Kidney epithelial cell (primary cell): ENCODE measurements around the gene ATXN7. TPM values are rescaled to one million over a fixed set of nuclear protein-coding genes. Genes with fewer than 3 reads are reported as not detected.
A peak's percentile ranks its signal among the peaks of the same experiment; 100 is the strongest.

Experiments
- DNase-seq: peaks from one replicate; pipeline ENCODE4 v3.0.0-alpha.2; 2010; ENCODE audit warnings: low read depth
- H3K27me3 ChIP-seq: 2 replicates; pipeline ENCODE4 v1.6.0; 2011; ENCODE audit warnings: low read length; ENCODE audit not compliant: control insufficient read depth, insufficient read depth
- H3K36me3 ChIP-seq: 2 replicates; pipeline ENCODE4 v1.5.1; 2011; ENCODE audit warnings: low read length; ENCODE audit not compliant: control insufficient read depth, insufficient read depth
- H3K4me3 ChIP-seq: 2 replicates; pipeline ENCODE4 v1.5.1; 2011; ENCODE audit warnings: low read depth, mild to moderate bottlenecking, control low read depth, low read length
- total RNA-seq: library from RNA; depleted of rRNA; stranded (reverse); fragments of >200 nt; gene quantifications from 2 replicates; pipeline ENCODE4 v1.2.3, GENCODE V29; 2015
- TF ChIP-seq, protein P1 (sequence below): IDR thresholded peaks from 2 replicates; pipeline ENCODE4 v1.5.1; 2011; ENCODE audit warnings: mild to moderate bottlenecking, moderate library complexity, low read length, control low read depth, inconsistent platforms; ENCODE audit not compliant: insufficient read depth, poor library complexity, severe bottlenecking

The ATXN7 gene
- total RNA-seq, 1 donor from 2014 or later = 12.3 TPM

DNA sequence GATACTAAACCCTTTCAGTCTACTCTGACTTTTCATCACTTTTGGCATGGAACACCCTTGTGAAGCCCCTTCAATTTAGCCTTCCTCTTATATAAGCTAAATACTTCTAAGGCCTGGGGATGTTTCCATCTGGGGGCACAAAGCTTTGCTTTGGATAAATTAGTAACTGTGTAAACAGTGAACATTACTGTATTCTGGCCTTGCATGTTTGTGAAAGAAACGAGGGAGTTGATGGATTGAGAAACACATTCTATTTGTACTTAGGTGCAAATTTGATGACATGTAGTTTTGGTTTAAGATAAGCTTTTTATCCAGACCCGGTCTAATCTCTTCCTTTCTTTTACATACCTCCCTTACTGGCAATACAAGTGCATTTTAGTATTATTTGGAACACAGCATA lies 139.9 kb downstream of the ATXN7 start:
- Histone ChIP-seq H3K27me3 (no peaks in the 10 kb centered on the region), H3K36me3 (peaks cover 2% of the 10 kb centered on the region), H3K4me3 (no peak overlapping the region)
- no peak for DNase-seq
- TF ChIP-seq, protein P1, sequence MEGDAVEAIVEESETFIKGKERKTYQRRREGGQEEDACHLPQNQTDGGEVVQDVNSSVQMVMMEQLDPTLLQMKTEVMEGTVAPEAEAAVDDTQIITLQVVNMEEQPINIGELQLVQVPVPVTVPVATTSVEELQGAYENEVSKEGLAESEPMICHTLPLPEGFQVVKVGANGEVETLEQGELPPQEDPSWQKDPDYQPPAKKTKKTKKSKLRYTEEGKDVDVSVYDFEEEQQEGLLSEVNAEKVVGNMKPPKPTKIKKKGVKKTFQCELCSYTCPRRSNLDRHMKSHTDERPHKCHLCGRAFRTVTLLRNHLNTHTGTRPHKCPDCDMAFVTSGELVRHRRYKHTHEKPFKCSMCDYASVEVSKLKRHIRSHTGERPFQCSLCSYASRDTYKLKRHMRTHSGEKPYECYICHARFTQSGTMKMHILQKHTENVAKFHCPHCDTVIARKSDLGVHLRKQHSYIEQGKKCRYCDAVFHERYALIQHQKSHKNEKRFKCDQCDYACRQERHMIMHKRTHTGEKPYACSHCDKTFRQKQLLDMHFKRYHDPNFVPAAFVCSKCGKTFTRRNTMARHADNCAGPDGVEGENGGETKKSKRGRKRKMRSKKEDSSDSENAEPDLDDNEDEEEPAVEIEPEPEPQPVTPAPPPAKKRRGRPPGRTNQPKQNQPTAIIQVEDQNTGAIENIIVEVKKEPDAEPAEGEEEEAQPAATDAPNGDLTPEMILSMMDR = no peak

DNA sequence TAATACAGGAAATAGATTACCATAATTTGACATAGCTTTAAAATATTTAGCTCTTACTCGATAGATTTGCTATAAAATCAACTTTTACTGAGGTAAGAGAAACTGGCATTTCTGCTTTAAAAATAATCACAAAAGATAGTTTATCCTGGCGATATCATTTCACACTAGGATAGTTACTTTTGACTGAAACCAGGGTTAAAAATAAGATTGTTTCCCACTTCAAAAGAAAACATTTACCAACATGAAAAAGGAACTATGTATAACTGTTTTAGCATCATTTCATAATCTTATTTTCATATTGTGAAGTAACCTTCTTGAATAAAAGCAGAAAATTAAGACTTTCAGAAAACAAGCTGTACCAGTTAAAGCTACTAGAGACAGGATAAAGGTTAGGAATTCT lies 144.3 kb downstream of the ATXN7 start:
- no peak overlapping the region for H3K4me3 ChIP-seq
- peaks cover 4% of the 10 kb centered on the region for H3K36me3 ChIP-seq
- DNase-seq = no peak
- no peaks in the 10 kb centered on the region for H3K27me3 ChIP-seq
- TF ChIP-seq, protein P1 = no peak

DNA sequence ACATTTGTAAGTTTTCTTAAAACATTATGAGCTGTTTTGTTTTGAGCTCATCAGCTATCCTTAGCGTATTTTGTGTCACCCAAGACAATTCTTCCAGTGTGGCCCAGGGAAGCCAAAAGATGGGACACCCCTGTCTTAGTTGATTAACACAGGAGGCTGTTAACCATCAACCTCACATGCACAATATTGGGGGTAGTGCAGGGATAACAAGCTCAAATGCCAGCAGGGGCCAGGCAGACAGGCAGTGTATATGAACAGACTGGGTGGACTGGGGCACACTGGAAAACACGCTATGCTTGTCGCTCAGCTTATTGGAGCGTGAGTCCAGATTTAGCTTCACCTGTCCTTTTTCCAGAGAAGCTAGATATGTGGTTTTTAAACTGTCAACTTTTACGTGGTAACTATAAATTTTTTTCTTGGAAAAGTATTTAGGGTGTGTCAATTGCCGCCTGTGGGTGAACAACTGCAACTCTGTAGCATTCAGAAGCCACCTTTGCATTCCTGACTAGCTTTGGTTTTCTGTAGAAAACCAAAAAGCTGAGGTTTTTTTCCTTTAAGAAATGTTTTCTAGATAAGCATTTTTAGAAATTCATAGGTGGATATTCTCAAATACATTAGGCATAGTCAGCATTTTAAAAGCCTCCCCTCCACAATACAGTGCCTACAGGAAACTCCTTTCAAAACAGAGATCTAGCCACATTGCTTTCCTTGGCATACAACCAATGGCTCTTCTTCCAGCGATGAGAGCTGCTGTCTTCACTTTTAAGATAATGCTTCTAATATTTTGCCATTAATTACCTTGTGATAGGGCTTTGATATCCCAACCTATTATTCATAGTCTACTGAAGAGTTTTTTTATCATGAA lies 145.1 kb downstream of the ATXN7 start:
- H3K36me3 ChIP-seq = peaks cover 4% of the 10 kb centered on the region
- no peak overlapping the region for H3K4me3 ChIP-seq
- DNase-seq = no peak
- TF ChIP-seq, protein P1 = no peak
- H3K27me3 ChIP-seq = no peaks in the 10 kb centered on the region

DNA sequence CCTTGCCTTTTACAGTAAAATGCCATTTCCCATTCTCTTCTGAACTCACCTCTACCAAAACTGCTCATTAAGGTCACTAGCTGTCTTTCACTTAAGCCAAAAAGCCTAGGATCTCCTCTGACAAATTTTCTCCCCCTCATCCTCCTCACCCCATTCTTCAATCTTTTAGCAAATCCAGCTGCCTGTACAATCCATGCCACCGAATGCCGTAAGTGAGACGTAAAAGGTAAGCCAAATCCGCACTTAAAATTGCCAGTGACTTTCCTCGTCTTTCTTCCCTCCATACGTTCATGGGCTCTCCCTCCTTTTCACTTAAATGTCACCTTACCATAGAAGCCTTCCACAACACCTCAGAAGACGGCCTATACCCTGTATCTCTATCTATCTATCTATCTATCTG lies 145.9 kb downstream of the ATXN7 start:
- Histone ChIP-seq H3K4me3 (no peak overlapping the region), H3K36me3 (peaks cover 4% of the 10 kb centered on the region), H3K27me3 (no peaks in the 10 kb centered on the region)
- TF ChIP-seq, protein P1 = no peak
- DNase-seq = no peak

DNA sequence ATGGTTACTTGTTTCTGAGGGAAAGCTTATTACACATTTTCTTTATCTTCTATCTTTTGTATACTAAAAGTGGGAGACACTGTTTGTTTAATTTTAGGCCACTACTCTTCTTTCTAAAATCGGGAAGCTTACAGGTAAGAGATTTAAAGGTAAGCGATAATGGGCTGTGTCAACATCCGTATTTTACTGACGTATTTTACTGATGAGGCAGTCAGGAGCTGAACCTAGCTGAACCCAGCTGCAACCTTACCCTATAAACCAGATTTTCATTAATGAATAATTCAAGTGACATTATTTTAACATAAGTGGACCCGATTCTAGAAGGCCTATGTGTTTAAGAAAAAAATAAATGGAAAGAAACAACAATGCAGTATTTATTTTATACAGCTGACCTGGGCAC lies 146.5 kb downstream of the ATXN7 start:
- H3K27me3 ChIP-seq = no peaks in the 10 kb centered on the region
- TF ChIP-seq, protein P1 = no peak
- DNase-seq = no peak
- peaks cover 4% of the 10 kb centered on the region for H3K36me3 ChIP-seq
- H3K4me3 ChIP-seq = no peak overlapping the region

DNA sequence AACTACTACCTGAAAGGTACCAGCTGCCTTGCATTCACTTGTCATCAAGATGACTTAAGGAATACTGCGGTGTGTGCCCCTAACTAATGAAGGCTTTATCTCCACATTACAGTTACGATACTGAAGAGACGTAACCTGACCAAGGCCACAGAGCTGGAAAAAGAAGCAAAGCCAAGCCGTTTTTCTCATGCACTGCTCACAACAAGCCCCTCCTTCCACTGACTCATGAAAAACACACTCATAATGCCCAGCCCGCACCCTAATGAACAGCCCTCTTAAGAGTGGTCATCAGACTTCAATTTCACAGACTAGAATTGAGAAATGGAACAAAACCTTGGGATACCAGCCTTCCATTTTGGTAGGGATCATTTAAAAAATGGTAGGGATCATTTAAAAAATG lies 148.0 kb downstream of the ATXN7 start:
- peak; percentile 37 for DNase-seq
- no peaks in the 10 kb centered on the region for H3K27me3 ChIP-seq
- TF ChIP-seq, protein P1 = no peak
- no peak overlapping the region for H3K4me3 ChIP-seq
- H3K36me3 ChIP-seq = peaks cover 1% of the 10 kb centered on the region
